HCT116 (cell line): ENCODE results near the gene KIAA0825. TPM values are rescaled to one million over a fixed set of nuclear protein-coding genes. Genes with fewer than 3 reads are reported as not detected.

Source experiments
- ATAC-seq: fragments of 200-7000 bp; cut with Tn5 transposase; 2 replicates; pipeline ENCODE4 v1.9.1; 2020; ENCODE audit warnings: mild to moderate bottlenecking, moderate library complexity
- BruUV-seq: library from RNA; stranded (reverse); fragments of 400-500 nt; replicated peaks from 2 replicates; lab custom pipeline; 2021; lab: Mats Ljungman, UMichigan
- CTCF ChIA-PET: fragments of 300-600 bp; sonication (Branson Sonifier 250); formaldehyde crosslinking; loops from one replicate; lab custom pipeline; 2021; ENCODE audit warnings: antibody characterized with exemption; lab: Charles Lee
- POLR2A ChIA-PET: fragments of 300-600, 350-600 bp; sonication (Branson Sonifier 250); formaldehyde crosslinking; loops from one replicate; lab custom pipeline; 2021; ENCODE audit warnings: antibody characterized with exemption; lab: Charles Lee
- RAD21 ChIA-PET, 2 experiments: fragments of 300-600 bp; sonication (Branson Sonifier 250); formaldehyde crosslinking; loops; one replicate each; lab custom pipeline; 2023; ENCODE audit warnings: low total read pairs in 2 of 2; ENCODE audit not compliant: uncharacterized antibody in 2 of 2, unreplicated experiment in 2 of 2, low non-redundant PET in 1 of 2; lab: Charles Lee
- DNase-seq: peaks from one replicate; pipeline ENCODE4 v3.0.0-alpha.2; 2010; ENCODE audit warnings: low read depth, low spot score
- H2AFZ ChIP-seq: fragments of 200-600 bp; shearing (Covaris generic), sonication (generic); 2 replicates; pipeline ENCODE4 v1.6.1; 2017; ENCODE audit warnings: low read depth, mixed run types, mixed read lengths, antibody characterized with exemption, low read length; ENCODE audit not compliant: poor library complexity, severe bottlenecking
- H3K27ac ChIP-seq: 2 replicates; pipeline ENCODE4 v1.5.1; 2012; ENCODE audit warnings: low read depth, low read length
- H3K27me3 ChIP-seq: fragments of 200-600 bp; sonication (generic); 2 replicates; pipeline ENCODE4 v1.6.1; 2016; ENCODE audit warnings: mixed run types, low read length, mixed read lengths; ENCODE audit not compliant: insufficient read depth
- H3K36me3 ChIP-seq, 2 experiments: fragments of 200-500 bp in 1 of 2; fragments of 200-600 bp in 1 of 2; sonication (Bioruptor generic) in 1 of 2; sonication (generic) in 1 of 2; 2 replicates each; pipeline versions ENCODE4 v1.5.1 to v1.6.1; 2014 to 2016; ENCODE audit warnings: low read length in 2 of 2, inconsistent platforms in 1 of 2, mixed read lengths in 1 of 2, mixed run types in 1 of 2; ENCODE audit not compliant: insufficient read depth in 2 of 2, control insufficient read depth in 1 of 2
- H3K4me1 ChIP-seq, 2 experiments: fragments of 200-600 bp in 1 of 2; sonication (generic) in 1 of 2; 2 replicates each; pipeline versions ENCODE4 v1.5.1 to v1.6.1; 2012 to 2017; ENCODE audit warnings: low read length in 2 of 2, inconsistent platforms in 1 of 2, mild to moderate bottlenecking in 1 of 2, mixed read lengths in 1 of 2, mixed run types in 1 of 2, moderate library complexity in 1 of 2; ENCODE audit not compliant: insufficient read depth in 2 of 2, control insufficient read depth in 1 of 2
- H3K4me2 ChIP-seq: fragments of 200-600 bp; sonication (generic); 2 replicates; pipeline ENCODE4 v1.6.1; 2017; ENCODE audit warnings: mixed run types, low read length, mixed read lengths
- H3K4me3 ChIP-seq, 2 experiments: fragments of 200-600 bp in 1 of 2; sonication (generic) in 1 of 2; replicated peaks in 1 of 2; 2 replicates each; pipeline ENCODE4 v1.5.1; 2011 to 2016; ENCODE audit warnings: low read length in 2 of 2, control low read depth in 1 of 2, low read depth in 1 of 2, mild to moderate bottlenecking in 1 of 2, mixed read lengths in 1 of 2, mixed run types in 1 of 2
- H3K79me2 ChIP-seq: fragments of 200-600 bp; sonication (generic); 2 replicates; pipeline ENCODE4 v1.6.1; 2017; ENCODE audit warnings: mild to moderate bottlenecking, mixed run types, low read length, moderate library complexity, mixed read lengths; ENCODE audit not compliant: insufficient read depth
- H3K9ac ChIP-seq: fragments of 200-600 bp; sonication (generic); 2 replicates; pipeline ENCODE4 v1.6.1; 2016; ENCODE audit warnings: low read length, mixed read lengths
- H3K9me2 ChIP-seq: fragments of 200-600 bp; sonication (generic), shearing (Covaris generic); 2 replicates; pipeline ENCODE4 v1.6.1; 2017; ENCODE audit warnings: mixed run types, mild to moderate bottlenecking, moderate library complexity; ENCODE audit not compliant: insufficient read depth
- H3K9me3 ChIP-seq, 2 experiments: fragments of 200-500 bp in 1 of 2; fragments of 200-600 bp in 1 of 2; sonication (Bioruptor generic) in 1 of 2; sonication (generic) in 1 of 2; 2 replicates each; pipeline ENCODE4 v1.6.1; 2014 to 2017; ENCODE audit warnings: low read length in 2 of 2, mixed read lengths in 2 of 2, inconsistent platforms in 1 of 2, low read depth in 1 of 2, mild to moderate bottlenecking in 1 of 2, mixed run types in 1 of 2, moderate library complexity in 1 of 2; ENCODE audit not compliant: control insufficient read depth in 1 of 2, insufficient read depth in 1 of 2
- H4K20me1 ChIP-seq: fragments of 200-600 bp; sonication (generic), shearing (Covaris generic); 2 replicates; pipeline ENCODE4 v1.6.1; 2017; ENCODE audit warnings: mixed run types, mild to moderate bottlenecking, moderate library complexity; ENCODE audit not compliant: insufficient read depth
- CBX3 ChIP-seq: IDR thresholded peaks from 2 replicates; pipeline ENCODE4 v1.6.1; 2012; ENCODE audit warnings: low read depth
- CEBPB ChIP-seq: IDR thresholded peaks from 2 replicates; pipeline ENCODE4 v1.6.1; 2012; ENCODE audit warnings: low read depth
- EGR1 ChIP-seq: IDR thresholded peaks from 2 replicates; pipeline ENCODE4 v1.6.1; 2012; ENCODE audit warnings: low read depth
- ELF1 ChIP-seq: IDR thresholded peaks from 2 replicates; pipeline ENCODE4 v1.6.1; 2012; ENCODE audit warnings: low read depth, borderline replicate concordance
- EZH2 ChIP-seq: fragments of 200-600 bp; sonication (generic); IDR thresholded peaks from 2 replicates; pipeline ENCODE4 v1.6.1; 2017; ENCODE audit warnings: antibody characterized with exemption, mixed run types
- FOSL1 ChIP-seq: IDR thresholded peaks from 2 replicates; pipeline ENCODE4 v1.6.1; 2012; ENCODE audit warnings: low read depth
- JUND ChIP-seq: IDR thresholded peaks from 2 replicates; pipeline ENCODE4 v1.6.1; 2012
- POLR2A ChIP-seq: IDR thresholded peaks from 2 replicates; pipeline ENCODE4 v1.7.0; 2011; ENCODE audit warnings: borderline replicate concordance; ENCODE audit not compliant: insufficient read depth, insufficient read length; ENCODE audit errors: extremely low read depth
- POLR2AphosphoS5 ChIP-seq: IDR thresholded peaks from 2 replicates; pipeline ENCODE4 v1.6.1; 2011; ENCODE audit warnings: mild to moderate bottlenecking, low read depth, low read length, moderate library complexity
- SIN3A ChIP-seq: IDR thresholded peaks from 2 replicates; pipeline ENCODE4 v1.6.1; 2012; ENCODE audit warnings: low read depth
- SRF ChIP-seq: IDR thresholded peaks from 2 replicates; pipeline ENCODE4 v1.6.1; 2012; ENCODE audit warnings: low read depth
- TCF7L2 ChIP-seq: IDR thresholded peaks from 2 replicates; pipeline ENCODE4 v1.7.0; 2011; ENCODE audit warnings: borderline replicate concordance, inconsistent platforms; ENCODE audit not compliant: insufficient read depth, insufficient read length; ENCODE audit errors: extremely low read depth
- YY1 ChIP-seq: IDR thresholded peaks from 2 replicates; pipeline ENCODE4 v1.6.1; 2011; ENCODE audit warnings: low read length, low read depth, moderate library complexity, mild to moderate bottlenecking; ENCODE audit not compliant: insufficient replicate concordance; ENCODE audit errors: extremely low read depth
- ZFX ChIP-seq: fragments of 450-650 bp; IDR thresholded peaks from 2 replicates; pipeline ENCODE4 v1.6.1; 2017
- ZNF274 ChIP-seq: fragments of 200-500 bp; sonication (Bioruptor generic); IDR thresholded peaks from 2 replicates; pipeline ENCODE4 v1.6.1; 2014; ENCODE audit warnings: mild to moderate bottlenecking, low read depth, low read length, inconsistent platforms
- intact Hi-C: fragments of 100-400 bp; cut with micrococcal nuclease; formaldehyde crosslinking; loops from 2 replicates; pipeline ENCODE4 v1.10.0; 2022
- total RNA-seq: library from RNA; stranded (reverse); gene quantifications from one replicate; pipeline ENCODE4 v1.2.1, GENCODE V29; 2021; ENCODE audit not compliant: unreplicated experiment
- TF ChIP-seq, protein P1 (sequence below): IDR thresholded peaks from 2 replicates; pipeline ENCODE4 v1.6.1; 2012
- TF ChIP-seq, protein P2 (sequence below), 3 experiments: fragments of 200-600 bp in 1 of 3; sonication (generic) in 1 of 3; IDR thresholded peaks in 2 of 3; conservative IDR thresholded peaks in 1 of 3; 2 replicates each; pipeline ENCODE4 v1.5.1; 2012 to 2017; ENCODE audit warnings: low read depth in 2 of 3, low read length in 2 of 3, antibody characterized with exemption in 1 of 3, borderline replicate concordance in 1 of 3, control low read depth in 1 of 3, mild to moderate bottlenecking in 1 of 3, mixed read lengths in 1 of 3, mixed run types in 1 of 3, moderate library complexity in 1 of 3; ENCODE audit not compliant: insufficient read depth in 1 of 3

KIAA0825 gene
- total RNA-seq, 1 experiment from 2014 or later, result 1.4 TPM

DNA sequence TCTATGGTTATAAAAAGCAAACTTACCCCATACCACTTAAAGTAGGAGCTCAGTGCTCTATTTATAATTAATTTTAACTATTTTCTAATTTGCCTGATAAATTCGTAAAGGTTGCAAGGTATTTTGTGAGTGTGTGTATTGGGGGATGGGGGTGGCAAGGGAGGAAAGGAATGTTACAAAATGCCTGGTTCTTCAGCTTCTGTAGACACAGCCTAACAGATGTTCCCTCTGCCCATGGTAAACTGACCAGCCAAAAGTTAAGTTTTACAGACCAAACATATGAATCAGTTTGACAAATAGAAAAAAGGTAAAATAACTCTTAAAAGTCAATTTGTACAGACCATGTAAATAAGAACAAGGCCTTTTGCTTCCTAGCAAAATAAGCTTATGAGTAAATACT, 232.6 kb downstream of the KIAA0825 start:
- ChIA-PET RAD21 (no interaction called here), POLR2A (no interaction called here), CTCF (no interaction called here)
- intact Hi-C loops, result no loop called here
- Histone ChIP-seq H3K27ac (no peak overlapping the region), H3K4me2 (no peak overlapping the region), H3K9ac (no peak overlapping the region), H3K9me3 (no peaks in the 10 kb centered on the region), H3K4me1 (no peaks in the 10 kb centered on the region), H3K79me2 (no peaks in the 10 kb centered on the region), H4K20me1 (no peaks in the 10 kb centered on the region), H2AFZ (no peak overlapping the region), H3K9me2 (no peaks in the 10 kb centered on the region), H3K27me3 (no peaks in the 10 kb centered on the region), H3K4me3 (no peak overlapping the region), H3K36me3 (no peaks in the 10 kb centered on the region)
- no peak for DNase-seq
- ATAC-seq, result no peak
- TF ChIP-seq TCF7L2, result no peak
- TF ChIP-seq SIN3A, result no peak
- TF ChIP-seq POLR2AphosphoS5, result no peak
- no peak for TF ChIP-seq ZNF274
- TF ChIP-seq YY1, result no peak
- no peak for TF ChIP-seq EZH2
- TF ChIP-seq EGR1, result no peak
- TF ChIP-seq, protein P1, sequence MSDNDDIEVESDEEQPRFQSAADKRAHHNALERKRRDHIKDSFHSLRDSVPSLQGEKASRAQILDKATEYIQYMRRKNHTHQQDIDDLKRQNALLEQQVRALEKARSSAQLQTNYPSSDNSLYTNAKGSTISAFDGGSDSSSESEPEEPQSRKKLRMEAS, result no peak
- no peak for TF ChIP-seq ZFX
- no peak for TF ChIP-seq CBX3
- no peak for TF ChIP-seq ELF1
- TF ChIP-seq POLR2A, result no peak
- no peak for TF ChIP-seq JUND
- no peak for TF ChIP-seq CEBPB
- no peak for TF ChIP-seq FOSL1
- TF ChIP-seq, protein P2, sequence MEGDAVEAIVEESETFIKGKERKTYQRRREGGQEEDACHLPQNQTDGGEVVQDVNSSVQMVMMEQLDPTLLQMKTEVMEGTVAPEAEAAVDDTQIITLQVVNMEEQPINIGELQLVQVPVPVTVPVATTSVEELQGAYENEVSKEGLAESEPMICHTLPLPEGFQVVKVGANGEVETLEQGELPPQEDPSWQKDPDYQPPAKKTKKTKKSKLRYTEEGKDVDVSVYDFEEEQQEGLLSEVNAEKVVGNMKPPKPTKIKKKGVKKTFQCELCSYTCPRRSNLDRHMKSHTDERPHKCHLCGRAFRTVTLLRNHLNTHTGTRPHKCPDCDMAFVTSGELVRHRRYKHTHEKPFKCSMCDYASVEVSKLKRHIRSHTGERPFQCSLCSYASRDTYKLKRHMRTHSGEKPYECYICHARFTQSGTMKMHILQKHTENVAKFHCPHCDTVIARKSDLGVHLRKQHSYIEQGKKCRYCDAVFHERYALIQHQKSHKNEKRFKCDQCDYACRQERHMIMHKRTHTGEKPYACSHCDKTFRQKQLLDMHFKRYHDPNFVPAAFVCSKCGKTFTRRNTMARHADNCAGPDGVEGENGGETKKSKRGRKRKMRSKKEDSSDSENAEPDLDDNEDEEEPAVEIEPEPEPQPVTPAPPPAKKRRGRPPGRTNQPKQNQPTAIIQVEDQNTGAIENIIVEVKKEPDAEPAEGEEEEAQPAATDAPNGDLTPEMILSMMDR (IDR thresholded peaks at IDR 0.05 in 2 of 3, conservative IDR thresholded peaks at IDR 0.05 in 1 of 3; ENCODE audit: borderline replicate concordance in 1 of 3, insufficient read depth in 1 of 3, low read depth in 2 of 3, low read length in 2 of 3), result no peak
- no peak for TF ChIP-seq SRF
- BruUV-seq, result no TSS peak
